Activated naive CD8-positive, alpha-beta T cell (primary cell): ENCODE data around the gene PCBP3.

ENCODE experiments used
- H3K27ac Mint-ChIP-seq: one replicate; pipeline ENCODE4 v1.8.0; 2021; ENCODE audit warnings: mixed read lengths
- H3K27me3 Mint-ChIP-seq: one replicate; pipeline ENCODE4 v1.8.0; 2021; ENCODE audit warnings: mixed read lengths
- H3K36me3 Mint-ChIP-seq: one replicate; pipeline ENCODE4 v1.8.0; 2021; ENCODE audit warnings: mixed read lengths
- H3K4me1 Mint-ChIP-seq: one replicate; pipeline ENCODE4 v1.8.0; 2021; ENCODE audit warnings: low read depth, mixed read lengths
- H3K4me3 Mint-ChIP-seq: one replicate; pipeline ENCODE4 v1.8.0; 2021; ENCODE audit warnings: mild to moderate bottlenecking, mixed read lengths
- H3K9me3 Mint-ChIP-seq: one replicate; pipeline ENCODE4 v1.8.0; 2021; ENCODE audit warnings: low read depth, mixed read lengths

Gene PCBP3

GRCh38 chr21:45736042-45736689 lies 92.6 kb downstream of the PCBP3 start:
- Mint-ChIP-seq H3K4me3 (no peak overlapping the region), H3K9me3 (no peaks in the 10 kb centered on the region), H3K27me3 (peaks cover 1% of the 10 kb centered on the region), H3K27ac (no peak overlapping the region), H3K4me1 (peaks cover 10% of the 10 kb centered on the region), H3K36me3 (peaks cover 4% of the 10 kb centered on the region)

DNA sequence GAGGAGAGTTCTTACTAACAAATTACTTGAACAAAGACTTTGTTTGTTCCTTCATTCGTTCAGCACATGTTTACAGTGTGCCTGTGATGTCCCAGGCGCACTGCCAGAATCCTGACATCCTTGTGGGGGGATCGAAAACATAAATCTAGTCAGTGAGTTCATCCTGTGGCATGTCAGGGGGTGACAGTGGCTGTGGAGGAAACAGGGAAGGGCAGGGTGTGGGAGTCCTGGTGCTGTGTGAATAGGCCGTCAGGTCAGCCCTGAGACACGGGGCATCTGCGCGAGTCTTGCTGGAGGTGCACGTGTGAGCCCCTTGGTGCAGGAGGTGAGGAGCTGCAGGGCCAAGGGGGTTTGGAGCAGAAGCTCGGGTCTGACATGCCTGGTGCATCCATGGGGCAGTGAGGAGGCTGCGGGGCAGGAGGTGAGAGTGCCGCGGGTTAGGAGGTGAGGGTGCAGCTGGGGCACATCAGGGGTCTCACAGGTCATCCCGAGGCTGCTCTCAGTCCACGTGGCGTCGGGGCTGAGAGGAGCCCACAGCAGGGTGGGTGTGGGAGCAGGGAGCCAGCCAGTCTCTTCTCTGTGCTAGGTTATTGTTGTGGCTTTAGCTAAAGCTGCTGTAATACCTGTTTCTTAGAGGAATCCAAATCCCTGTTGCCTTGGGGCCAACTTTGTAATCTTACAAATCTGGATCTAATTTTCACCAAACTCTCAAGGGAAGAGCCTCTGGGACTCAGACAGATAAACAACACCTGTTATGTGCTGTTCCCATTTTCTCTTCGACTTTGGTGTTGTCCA lies 93.4 kb downstream of the PCBP3 start:
- Mint-ChIP-seq H3K4me3 (no peak overlapping the region), H3K36me3 (peaks cover 4% of the 10 kb centered on the region), H3K9me3 (no peaks in the 10 kb centered on the region), H3K4me1 (peaks cover 12% of the 10 kb centered on the region), H3K27me3 (peaks cover 1% of the 10 kb centered on the region), H3K27ac (no peak overlapping the region)

DNA sequence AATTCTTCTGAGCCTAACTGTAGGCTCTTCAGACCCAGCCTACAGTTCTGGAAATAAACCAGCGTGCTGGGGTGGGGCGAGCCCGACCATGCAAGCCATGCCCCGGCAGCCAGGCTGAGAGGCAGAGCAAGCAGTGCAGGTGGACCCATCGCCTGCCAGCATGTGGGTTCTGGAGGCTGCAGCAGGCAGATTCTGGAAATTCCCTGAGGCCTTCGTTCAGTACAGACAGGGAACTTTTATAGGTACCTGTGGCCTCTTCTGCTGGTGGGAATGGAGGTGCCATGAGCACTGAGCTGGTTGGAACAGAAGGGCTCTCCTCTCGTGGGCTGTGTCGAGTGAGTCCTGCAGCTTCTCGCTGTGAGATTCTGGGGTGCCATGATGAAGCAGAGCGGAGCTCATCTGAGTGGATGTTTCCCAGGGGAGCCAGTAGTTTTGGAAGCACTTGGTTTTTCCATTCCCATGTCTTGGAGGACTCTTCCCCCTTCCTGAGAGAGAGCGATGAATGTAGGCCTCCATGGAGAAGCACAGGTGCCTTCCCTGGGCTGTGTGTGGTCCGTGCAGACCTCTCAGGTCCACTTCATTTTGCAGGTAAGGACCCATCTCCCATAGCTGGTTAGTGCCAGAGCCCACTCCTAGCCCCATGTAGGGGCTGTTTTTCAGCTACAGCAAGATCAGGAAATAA lies 94.1 kb downstream of the PCBP3 start:
- peaks cover 18% of the 10 kb centered on the region for H3K4me1 Mint-ChIP-seq
- no peaks in the 10 kb centered on the region for H3K9me3 Mint-ChIP-seq
- no peak overlapping the region for H3K4me3 Mint-ChIP-seq
- H3K27me3 Mint-ChIP-seq, result peaks cover 1% of the 10 kb centered on the region
- peaks cover 4% of the 10 kb centered on the region for H3K36me3 Mint-ChIP-seq
- H3K27ac Mint-ChIP-seq, result no peak overlapping the region

GRCh38 chr21:45739218-45740087 lies 95.9 kb downstream of the PCBP3 start:
- Mint-ChIP-seq H3K27me3 (no peaks in the 10 kb centered on the region), H3K4me1 (peaks cover 18% of the 10 kb centered on the region), H3K9me3 (no peaks in the 10 kb centered on the region), H3K27ac (no peak overlapping the region), H3K4me3 (no peak overlapping the region), H3K36me3 (no peaks in the 10 kb centered on the region)

- Mint-ChIP-seq H3K9me3 (no peaks in the 10 kb centered on the region), H3K4me1 (peaks cover 18% of the 10 kb centered on the region), H3K36me3 (no peaks in the 10 kb centered on the region), H3K4me3 (no peak overlapping the region), H3K27me3 (no peaks in the 10 kb centered on the region), H3K27ac (no peak overlapping the region)
Observed at GRCh38 chr21:45740088-45740440, 96.5 kb downstream of the PCBP3 start.

DNA sequence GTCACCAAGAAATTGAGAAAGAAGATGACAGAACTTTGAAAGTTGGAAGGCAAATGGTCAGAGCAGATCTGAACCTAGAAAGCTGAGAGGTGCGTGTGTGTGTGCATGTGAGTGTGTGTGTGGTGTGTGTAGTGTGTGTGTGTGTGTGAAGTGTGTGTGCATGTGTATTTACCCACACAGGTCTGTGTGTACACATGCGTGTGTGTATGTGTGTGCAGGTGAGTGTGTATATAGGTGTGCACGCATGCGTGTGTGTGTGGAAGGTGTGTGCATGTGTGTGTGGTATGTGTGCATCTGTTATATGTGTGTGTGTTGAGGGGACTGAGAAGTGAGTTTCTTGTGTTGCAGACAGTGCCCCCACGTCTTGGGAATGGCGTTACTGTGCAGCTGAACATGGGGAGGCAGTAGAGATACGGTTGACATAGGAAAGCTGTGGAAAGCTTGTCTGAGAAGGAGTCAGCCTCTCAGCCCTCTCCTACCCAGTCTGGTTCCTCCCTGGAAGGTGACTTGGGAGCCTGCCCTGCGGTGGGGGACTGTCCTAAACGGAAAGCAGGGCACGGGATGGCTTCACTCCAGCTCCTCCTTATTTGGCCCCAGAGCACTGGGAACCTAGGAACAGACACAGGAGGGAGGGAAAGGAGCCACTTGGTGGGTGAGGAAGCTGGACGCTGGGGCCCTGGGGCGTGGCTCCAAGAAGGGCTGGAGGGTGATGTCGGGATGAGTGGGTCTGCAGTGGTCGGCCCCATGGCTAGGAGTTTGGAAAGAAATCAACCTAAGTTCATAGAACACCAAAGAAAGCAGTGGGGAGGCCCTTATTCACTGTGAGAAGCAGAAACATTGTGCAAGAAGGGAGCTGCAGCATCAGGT lies 97.2 kb downstream of the PCBP3 start:
- no peaks in the 10 kb centered on the region for H3K9me3 Mint-ChIP-seq
- no peak overlapping the region for H3K4me3 Mint-ChIP-seq
- H3K27me3 Mint-ChIP-seq, result no peaks in the 10 kb centered on the region
- H3K36me3 Mint-ChIP-seq, result no peaks in the 10 kb centered on the region
- no peak overlapping the region for H3K27ac Mint-ChIP-seq
- H3K4me1 Mint-ChIP-seq, result peaks cover 21% of the 10 kb centered on the region

DNA sequence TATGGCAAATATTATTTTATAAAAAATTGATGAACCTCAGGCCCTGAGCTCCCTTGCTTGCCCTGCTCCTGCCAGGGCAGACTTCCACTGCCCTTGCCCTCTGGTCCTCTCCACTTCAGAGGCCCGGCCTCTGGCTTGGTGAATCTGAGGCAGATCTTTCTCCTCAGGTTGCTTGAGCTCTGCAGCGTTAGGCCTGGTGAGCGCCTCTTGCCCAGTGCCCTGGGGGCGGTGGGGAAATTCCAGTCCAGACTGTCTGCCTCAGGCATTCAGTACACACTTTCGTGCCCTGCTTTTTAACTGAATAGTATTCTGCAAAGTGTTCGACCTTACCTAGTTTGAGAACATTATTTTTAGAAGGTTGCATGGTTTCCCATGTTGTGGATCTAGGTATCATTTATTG lies 98.2 kb downstream of the PCBP3 start:
- Mint-ChIP-seq H3K36me3 (no peaks in the 10 kb centered on the region), H3K27ac (peak overlapping the region; percentile 42), H3K4me3 (no peak overlapping the region), H3K27me3 (no peaks in the 10 kb centered on the region), H3K9me3 (no peaks in the 10 kb centered on the region), H3K4me1 (peaks cover 19% of the 10 kb centered on the region)

DNA sequence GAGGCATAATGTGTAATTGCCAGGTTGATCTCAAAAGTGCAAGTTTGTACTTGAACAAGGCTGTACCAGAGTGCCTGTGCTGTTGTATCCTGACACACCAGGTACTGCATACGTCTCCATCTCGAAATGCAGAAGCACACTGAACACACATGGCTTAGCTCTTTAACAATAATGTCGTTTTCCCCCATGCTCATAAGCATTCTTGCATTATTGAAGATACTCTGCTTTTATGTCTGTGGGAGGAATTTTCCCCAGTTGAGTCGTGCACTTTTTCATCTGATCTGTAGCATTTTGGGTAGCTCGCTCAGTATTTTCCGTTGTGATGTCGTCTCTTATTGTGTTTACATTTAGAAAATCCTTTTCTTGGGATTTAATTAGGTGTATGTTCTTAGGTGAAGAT lies 98.7 kb downstream of the PCBP3 start:
- Mint-ChIP-seq H3K27ac (peak overlapping the region; percentile 11), H3K27me3 (no peaks in the 10 kb centered on the region)

GRCh38 chr21:45745256-45745655 lies 101.7 kb downstream of the PCBP3 start:
- Mint-ChIP-seq H3K9me3 (no peaks in the 10 kb centered on the region), H3K4me1 (peaks cover 18% of the 10 kb centered on the region)

More for the DNA sequence above, 98.7 kb downstream of the PCBP3 start:
- H3K36me3 Mint-ChIP-seq, result no peaks in the 10 kb centered on the region
- no peaks in the 10 kb centered on the region for H3K9me3 Mint-ChIP-seq
- no peak overlapping the region for H3K4me3 Mint-ChIP-seq
- peaks cover 17% of the 10 kb centered on the region for H3K4me1 Mint-ChIP-seq

GRCh38 chr21:45747233-45747766 lies 103.8 kb downstream of the PCBP3 start:
- H3K4me1 Mint-ChIP-seq, result peaks cover 16% of the 10 kb centered on the region
- no peak overlapping the region for H3K4me3 Mint-ChIP-seq
- no peaks in the 10 kb centered on the region for H3K9me3 Mint-ChIP-seq
- H3K27ac Mint-ChIP-seq, result no peak overlapping the region
- no peaks in the 10 kb centered on the region for H3K36me3 Mint-ChIP-seq
- H3K27me3 Mint-ChIP-seq, result no peaks in the 10 kb centered on the region

More at GRCh38 chr21:45745256-45745655, 101.7 kb downstream of the PCBP3 start:
- H3K27ac Mint-ChIP-seq, result no peak overlapping the region
- H3K4me3 Mint-ChIP-seq, result no peak overlapping the region
- H3K36me3 Mint-ChIP-seq, result no peaks in the 10 kb centered on the region
- H3K27me3 Mint-ChIP-seq, result no peaks in the 10 kb centered on the region

DNA sequence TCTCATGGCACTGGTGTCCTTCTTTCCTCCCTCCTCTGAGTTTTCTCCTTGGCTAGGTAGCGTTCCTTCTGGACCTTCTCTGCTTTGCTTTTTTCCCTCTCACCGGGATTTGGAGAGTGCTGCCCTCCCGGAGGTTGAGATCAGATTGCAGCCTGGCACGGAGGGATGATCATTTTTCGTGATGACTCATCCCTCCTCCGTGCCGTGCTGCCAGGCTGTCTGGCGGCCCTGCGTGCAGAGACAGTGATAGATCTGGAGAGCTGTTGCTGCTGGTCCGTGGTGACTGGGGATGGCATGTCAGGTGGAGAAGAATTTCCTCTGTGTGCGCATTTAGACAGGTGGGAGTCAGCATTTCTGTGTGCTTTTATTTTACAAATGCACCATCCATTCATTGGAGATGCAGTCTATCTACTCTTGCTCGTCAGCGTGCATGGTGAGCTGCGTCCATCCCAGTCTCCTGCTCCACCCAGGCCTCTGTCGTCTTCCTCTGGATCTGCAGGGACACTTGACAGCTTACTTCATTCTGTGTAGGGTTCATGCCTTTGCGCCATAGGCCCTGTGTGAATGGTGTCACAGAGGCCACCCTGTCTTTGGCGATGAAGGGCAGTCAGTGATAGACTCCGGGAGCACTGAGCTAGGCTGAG lies 104.4 kb downstream of the PCBP3 start:
- Mint-ChIP-seq H3K4me3 (no peak overlapping the region), H3K27ac (peak overlapping the region; percentile 54), H3K36me3 (no peaks in the 10 kb centered on the region)

GRCh38 chr21:45748593-45748992 lies 105.1 kb downstream of the PCBP3 start:
- no peak overlapping the region for H3K4me3 Mint-ChIP-seq
- H3K4me1 Mint-ChIP-seq, result peaks cover 15% of the 10 kb centered on the region
- no peaks in the 10 kb centered on the region for H3K36me3 Mint-ChIP-seq
- no peak overlapping the region for H3K27ac Mint-ChIP-seq
- no peaks in the 10 kb centered on the region for H3K27me3 Mint-ChIP-seq
- H3K9me3 Mint-ChIP-seq, result no peaks in the 10 kb centered on the region

More for the DNA sequence above, 104.4 kb downstream of the PCBP3 start:
- H3K9me3 Mint-ChIP-seq, result no peaks in the 10 kb centered on the region
- H3K4me1 Mint-ChIP-seq, result peaks cover 15% of the 10 kb centered on the region
- no peaks in the 10 kb centered on the region for H3K27me3 Mint-ChIP-seq

- H3K27me3 Mint-ChIP-seq, result no peaks in the 10 kb centered on the region
- no peaks in the 10 kb centered on the region for H3K36me3 Mint-ChIP-seq
- H3K4me1 Mint-ChIP-seq, result peaks cover 15% of the 10 kb centered on the region
- H3K27ac Mint-ChIP-seq, result no peak overlapping the region
- H3K9me3 Mint-ChIP-seq, result no peaks in the 10 kb centered on the region
- H3K4me3 Mint-ChIP-seq, result no peak overlapping the region
Observed at GRCh38 chr21:45749974-45750373, 106.4 kb downstream of the PCBP3 start.
